Sigmoid colon (tissue), 7 donors: Measurements from ENCODE around the gene MED28. TPM values are rescaled to one million over a fixed set of nuclear protein-coding genes. Genes with fewer than 3 reads are reported as not detected.

Experiments used
- DNase-seq: peaks from one replicate; pipeline ENCODE4 v3.0.0-alpha.2; 2019
- H3K27ac ChIP-seq, 4 donors: fragments of 200-600 bp; sonication (generic); one replicate each; pipeline ENCODE4 v1.5.1; 2016 to 2019; ENCODE audit warnings: mild to moderate bottlenecking in 1 of 4
- H3K27me3 ChIP-seq, 3 donors: fragments of 200-600 bp; sonication (generic); one replicate each; pipeline ENCODE4 v1.5.1; 2019; ENCODE audit warnings: mild to moderate bottlenecking in 1 of 3
- H3K36me3 ChIP-seq, 4 donors: fragments of 200-600 bp; sonication (generic); one replicate each; pipeline ENCODE4 v1.5.1; 2016 to 2019
- H3K4me1 ChIP-seq, 4 donors: fragments of 200-600 bp; sonication (generic); one replicate each; pipeline ENCODE4 v1.5.1; 2017 to 2019
- H3K4me3 ChIP-seq, 4 donors: fragments of 200-600 bp; sonication (generic); one replicate each; pipeline ENCODE4 v1.5.1; 2017 to 2019; ENCODE audit warnings: mild to moderate bottlenecking in 2 of 4, moderate library complexity in 1 of 4
- H3K9me3 ChIP-seq, 4 donors: fragments of 200-600 bp in 3 of 4; sonication (generic) in 3 of 4; one replicate each; pipeline versions ENCODE4 v1.5.1 to v1.6.1; 2013 to 2019
- CTCF ChIP-seq, 4 experiments: fragments of 450-650 bp in 3 of 4; fragments of 200-600 bp in 1 of 4; IDR thresholded peaks; one replicate each; pipeline ENCODE4 v1.5.1; 2016 to 2019; ENCODE audit warnings: antibody characterized with exemption in 4 of 4, mild to moderate bottlenecking in 3 of 4, moderate library complexity in 2 of 4
- EP300 ChIP-seq, 4 donors: sonication (generic); formaldehyde crosslinking; IDR thresholded peaks; one replicate each; pipeline ENCODE4 v1.6.1; 2017; ENCODE audit warnings: antibody characterized with exemption in 4 of 4
- POLR2A ChIP-seq, 2 donors: fragments of 450-650 bp; IDR thresholded peaks; one replicate each; pipeline ENCODE4 v1.6.1; 2016; ENCODE audit warnings: antibody characterized with exemption in 2 of 2, mild to moderate bottlenecking in 2 of 2, moderate library complexity in 2 of 2
- POLR2AphosphoS5 ChIP-seq, 4 donors: sonication (generic); formaldehyde crosslinking; IDR thresholded peaks; one replicate each; pipeline ENCODE4 v1.6.1; 2017; ENCODE audit warnings: antibody characterized with exemption in 4 of 4
- WGBS, 2 donors: extraction: QIAGEN DNeasy Blood & Tissue Kit; methylation state at CpG; one replicate each; pipeline ENCODE4 v1.1.7; 2013; 5-methylcytosine and 5-hydroxymethylcytosine counted together
- intact Hi-C: fragments of 100-400 bp; cut with DNase I; formaldehyde crosslinking; loops from one replicate; pipeline ENCODE4 v1.15.1; 2023
- polyA plus RNA-seq, 3 donors: library from polyadenylated mRNA; stranded (reverse); fragments of 200-250 nt; gene quantifications; one replicate each; pipeline ENCODE4 v1.2.3, GENCODE V29; 2013
- total RNA-seq, 4 donors: library from RNA; depleted of rRNA; stranded (reverse); fragments of >200 nt; gene quantifications; one replicate each; pipeline ENCODE4 v1.1.0, GENCODE V29; 2016
- donor health status: healthy with polysubstance abuse.
- donor health status: Bipolar disorder and iron deficiency.
- donor health status: healthy.

MED28 gene
- total and polyA plus RNA-seq, 7 donors: 8.4 to 24.0 (median 17.1) TPM

GRCh38 chr4:17589355-17589754, 25.1 kb upstream of the MED28 start:
- peaks cover 17 to 88% (median 29%) of the 10 kb centered on the region in 4 donors for H3K36me3 ChIP-seq
- TF ChIP-seq CTCF (IDR thresholded peaks at IDR 0.05) (no peak), EP300 (IDR thresholded peaks at IDR 0.05) (no peak), POLR2AphosphoS5 (IDR thresholded peaks at IDR 0.05) (no peak), POLR2A (IDR thresholded peaks at IDR 0.05) (no peak)
- WGBS, 2 donors: 83 to 90% methylated on average over 3 of the region's 3 CpGs
- H3K4me1 ChIP-seq: no peaks in the 10 kb centered on the region
- H3K9me3 ChIP-seq: no peaks in the 10 kb centered on the region
- H3K27me3 ChIP-seq: no peaks in the 10 kb centered on the region
- intact Hi-C loops: no loop called here
- no peak overlapping the region for H3K4me3 ChIP-seq
- H3K27ac ChIP-seq: no peak overlapping the region
- DNase-seq: no peak

GRCh38 chr4:17595471-17596005, 18.9 kb upstream of the MED28 start:
- 72 to 89% methylated on average over 6 of the region's 6 CpGs for WGBS, 2 donors
- Histone ChIP-seq H3K36me3 (peaks cover 15 to 89% (median 39%) of the 10 kb centered on the region in 4 donors), H3K9me3 (no peaks in the 10 kb centered on the region), H3K4me3 (no peak overlapping the region), H3K27me3 (no peaks in the 10 kb centered on the region), H3K4me1 (no peaks in the 10 kb centered on the region), H3K27ac (no peak overlapping the region)
- TF ChIP-seq EP300 (IDR thresholded peaks at IDR 0.05) (no peak), POLR2AphosphoS5 (IDR thresholded peaks at IDR 0.05) (no peak), POLR2A (IDR thresholded peaks at IDR 0.05) (no peak), CTCF (IDR thresholded peaks at IDR 0.05) (no peak)
- intact Hi-C loops: no loop called here
- DNase-seq: no peak

DNA sequence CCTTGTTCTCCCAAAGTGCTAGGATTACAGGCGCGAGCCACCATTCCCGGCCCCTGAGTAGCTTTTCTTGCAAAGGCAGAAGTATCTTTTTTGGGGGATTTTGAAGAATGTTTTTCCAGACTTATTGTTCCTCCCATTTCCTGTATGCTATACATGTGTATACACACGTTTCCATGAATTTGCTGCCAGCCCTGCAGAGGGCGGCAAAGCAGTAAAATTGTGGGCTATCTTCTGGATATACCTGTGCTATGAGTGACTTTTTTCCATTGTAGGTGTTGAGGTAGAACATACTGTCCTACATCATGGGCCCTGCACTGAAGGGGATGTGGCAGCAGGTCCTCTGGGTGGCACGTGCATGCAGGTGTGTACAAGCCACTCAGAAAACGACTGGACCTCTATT, 16.9 kb upstream of the MED28 start:
- intact Hi-C loops: no loop called here
- Histone ChIP-seq H3K4me3 (no peak overlapping the region), H3K36me3 (peaks cover 15 to 90% (median 44%) of the 10 kb centered on the region in 4 donors), H3K4me1 (no peaks in the 10 kb centered on the region), H3K27ac (no peak overlapping the region), H3K9me3 (no peaks in the 10 kb centered on the region), H3K27me3 (no peaks in the 10 kb centered on the region)
- WGBS, 2 donors: 77 to 78% methylated on average over 7 of the region's 7 CpGs
- TF ChIP-seq POLR2AphosphoS5 (IDR thresholded peaks at IDR 0.05) (no peak), EP300 (IDR thresholded peaks at IDR 0.05) (no peak), CTCF (IDR thresholded peaks at IDR 0.05) (no peak)
- no peak for DNase-seq

DNA sequence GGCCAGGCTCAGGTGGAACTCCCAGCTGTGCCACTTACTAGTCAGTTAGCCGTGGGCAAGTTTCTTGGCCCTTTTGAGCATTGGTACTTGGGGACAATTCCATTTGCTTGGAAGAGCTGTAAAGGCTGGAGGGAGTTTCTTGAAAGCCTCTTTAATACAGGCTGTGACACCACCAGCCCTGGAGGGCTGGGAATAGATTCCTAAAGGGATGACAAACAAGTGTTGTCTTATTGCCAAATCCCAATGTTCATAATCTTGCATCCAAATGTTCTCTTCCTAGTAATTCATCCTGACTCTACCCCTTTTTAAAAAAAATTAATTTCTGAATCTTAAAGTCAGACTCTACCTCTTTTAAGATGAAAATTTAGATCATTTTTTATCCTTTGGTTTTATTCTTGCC, 14.6 kb upstream of the MED28 start:
- no peak for DNase-seq
- Histone ChIP-seq H3K9me3 (no peaks in the 10 kb centered on the region), H3K4me1 (no peaks in the 10 kb centered on the region), H3K27me3 (no peaks in the 10 kb centered on the region), H3K4me3 (no peak overlapping the region), H3K36me3 (peaks cover 8 to 90% (median 40%) of the 10 kb centered on the region in 4 donors), H3K27ac (no peak overlapping the region)
- 48 to 99% methylated on average over 1 of the region's 1 CpG for WGBS, 2 donors
- intact Hi-C loops: no loop called here
- TF ChIP-seq EP300 (IDR thresholded peaks at IDR 0.05) (no peak), CTCF (IDR thresholded peaks at IDR 0.05) (no peak), POLR2A (IDR thresholded peaks at IDR 0.05) (no peak), POLR2AphosphoS5 (IDR thresholded peaks at IDR 0.05) (no peak)

- no peaks in the 10 kb centered on the region for H3K4me1 ChIP-seq
- H3K27ac ChIP-seq: no peak overlapping the region
- H3K9me3 ChIP-seq: no peaks in the 10 kb centered on the region
- intact Hi-C loops: no loop called here
- TF ChIP-seq EP300 (IDR thresholded peaks at IDR 0.05) (no peak), POLR2AphosphoS5 (IDR thresholded peaks at IDR 0.05) (no peak), POLR2A (IDR thresholded peaks at IDR 0.05) (no peak), CTCF (IDR thresholded peaks at IDR 0.05) (no peak)
- no peak for DNase-seq
- WGBS, 2 donors: 83 to 86% methylated on average over 3 of the region's 3 CpGs
- H3K27me3 ChIP-seq: no peaks in the 10 kb centered on the region
- no peak overlapping the region for H3K4me3 ChIP-seq
- H3K36me3 ChIP-seq: peaks cover 3 to 79% (median 31%) of the 10 kb centered on the region in 4 donors
Measured at GRCh38 chr4:17605236-17605635, 9.2 kb upstream of the MED28 start.
